CD14-positive monocyte (primary cell): ENCODE data around the gene MYOCOS. TPM values are rescaled to one million over a fixed set of nuclear protein-coding genes. Genes with fewer than 3 reads are reported as not detected.

Source experiments
- DNase-seq, 3 donors: peaks; one replicate each; pipeline ENCODE4 v3.0.0-alpha.2; 2011 to 2022
- H2AFZ ChIP-seq: 2 replicates; pipeline ENCODE4 v1.6.0; 2012; ENCODE audit warnings: mild to moderate bottlenecking, low read depth, low read length, inconsistent platforms; ENCODE audit not compliant: insufficient read depth, poor library complexity, severe bottlenecking
- H3K27ac ChIP-seq, 2 donors: 1 replicate in 1 of 2; 2 replicates in 1 of 2; pipeline ENCODE4 v1.5.1; 2012 to 2013; ENCODE audit warnings: low read length in 2 of 2, control low read depth in 1 of 2, inconsistent platforms in 1 of 2, low read depth in 1 of 2, mild to moderate bottlenecking in 1 of 2
- H3K27me3 ChIP-seq, 2 donors: one replicate each; pipeline versions ENCODE4 v1.6.0 to v1.6.1; 2011 to 2013; ENCODE audit warnings: low read length in 2 of 2; ENCODE audit not compliant: control insufficient read depth in 2 of 2, insufficient read depth in 2 of 2
- H3K36me3 ChIP-seq, 2 donors: replicated peaks in 1 of 2; 1 replicate in 1 of 2; 2 replicates in 1 of 2; pipeline versions ENCODE4 v1.5.1 to v1.6.1; 2012 to 2013; ENCODE audit warnings: low read length in 2 of 2, control low read depth in 1 of 2, inconsistent platforms in 1 of 2, mild to moderate bottlenecking in 1 of 2; ENCODE audit not compliant: insufficient read depth in 2 of 2, control insufficient read depth in 1 of 2
- H3K4me1 ChIP-seq, 2 donors: 1 replicate in 1 of 2; 2 replicates in 1 of 2; pipeline versions ENCODE4 v1.5.1 to v1.6.1; 2012 to 2013; ENCODE audit warnings: low read length in 2 of 2, control low read depth in 1 of 2, inconsistent platforms in 1 of 2, mild to moderate bottlenecking in 1 of 2, moderate library complexity in 1 of 2; ENCODE audit not compliant: insufficient read depth in 2 of 2, control insufficient read depth in 1 of 2
- H3K4me2 ChIP-seq: replicated peaks from 2 replicates; pipeline ENCODE3; 2012; ENCODE audit warnings: low read length, moderate library complexity, mild to moderate bottlenecking; ENCODE audit not compliant: poor library complexity, severe bottlenecking; ENCODE audit errors: extremely low read depth
- H3K4me3 ChIP-seq, 3 experiments: fragments of 200-600 bp in 1 of 3; sonication (generic) in 1 of 3; replicated peaks in 1 of 3; 1 replicate in 2 of 3; 2 replicates in 1 of 3; pipeline ENCODE4 v1.5.1; 2011 to 2013; ENCODE audit warnings: low read length in 3 of 3, mild to moderate bottlenecking in 3 of 3, control low read depth in 2 of 3, low read depth in 2 of 3, inconsistent platforms in 1 of 3, moderate library complexity in 1 of 3
- H3K79me2 ChIP-seq: 2 replicates; pipeline ENCODE4 v1.6.0; 2012; ENCODE audit warnings: mild to moderate bottlenecking, control low read depth, inconsistent platforms, low read length, moderate library complexity; ENCODE audit not compliant: insufficient read depth
- H3K9ac ChIP-seq: 2 replicates; pipeline ENCODE4 v1.6.0; 2017; ENCODE audit warnings: low read length, mild to moderate bottlenecking; ENCODE audit not compliant: insufficient read depth, poor library complexity, severe bottlenecking
- H3K9me3 ChIP-seq, 2 donors: replicated peaks in 1 of 2; 1 replicate in 1 of 2; 2 replicates in 1 of 2; pipeline versions ENCODE4 v1.5.1 to v1.6.1; 2012 to 2013; ENCODE audit warnings: low read length in 2 of 2, control low read depth in 1 of 2; ENCODE audit not compliant: control insufficient read depth in 1 of 2, insufficient read depth in 1 of 2
- H4K20me1 ChIP-seq: 2 replicates; pipeline ENCODE4 v1.6.0; 2012; ENCODE audit warnings: mild to moderate bottlenecking, low read length, control low read depth, moderate library complexity; ENCODE audit not compliant: insufficient read depth
- H3K27ac Mint-ChIP-seq, 7 donors: one replicate each; pipeline ENCODE4 v1.8.0; 2020; ENCODE audit warnings: mild to moderate bottlenecking in 7 of 7, mixed read lengths in 7 of 7, moderate library complexity in 6 of 7, inconsistent platforms in 2 of 7
- H3K27me3 Mint-ChIP-seq, 3 donors: one replicate each; pipeline ENCODE4 v1.8.0; 2021 to 2022; ENCODE audit warnings: low read depth in 3 of 3, mild to moderate bottlenecking in 3 of 3, mixed read lengths in 3 of 3, moderate library complexity in 3 of 3, inconsistent platforms in 1 of 3
- H3K36me3 Mint-ChIP-seq, 2 donors: one replicate each; pipeline ENCODE4 v1.8.0; 2020; ENCODE audit warnings: mixed read lengths in 2 of 2, inconsistent platforms in 1 of 2, mild to moderate bottlenecking in 1 of 2
- H3K4me1 Mint-ChIP-seq: one replicate; pipeline ENCODE4 v1.8.0; 2020; ENCODE audit warnings: mild to moderate bottlenecking, mixed read lengths
- H3K4me3 Mint-ChIP-seq, 2 donors: one replicate each; pipeline ENCODE4 v1.8.0; 2020; ENCODE audit warnings: mild to moderate bottlenecking in 2 of 2, mixed read lengths in 2 of 2, moderate library complexity in 1 of 2
- H3K9me3 Mint-ChIP-seq, 7 donors: one replicate each; pipeline ENCODE4 v1.8.0; 2020 to 2022; ENCODE audit warnings: mixed read lengths in 7 of 7, mild to moderate bottlenecking in 6 of 7, moderate library complexity in 6 of 7, inconsistent platforms in 2 of 7
- WGBS: methylation state at CpG from one replicate; pipeline ENCODE4 v1.1.5; 2013; ENCODE audit warnings: missing lambda C conversion rate; ENCODE audit not compliant: insufficient coverage; 5-methylcytosine and 5-hydroxymethylcytosine counted together
- intact Hi-C, 2 donors: fragments of 100-400 bp; cut with micrococcal nuclease; formaldehyde crosslinking; loops; one replicate each; pipeline versions ENCODE4 v1.15.0 to v1.15.1; 2023
- polyA plus RNA-seq, 3 donors: library from polyadenylated mRNA; depleted of rRNA in 1 of 3; unstranded in 2 of 3; stranded (reverse) in 1 of 3; fragments of 300-500 nt in 2 of 3; fragments of >200 nt in 1 of 3; fragmentation: Illumina TruSeq in 2 of 3; gene quantifications; 1 replicate in 2 of 3; 2 replicates in 1 of 3; pipeline ENCODE4 v1.2.3, GENCODE V29; 2012 to 2021
- TF ChIP-seq, protein P1 (sequence below): fragments of 200-600 bp; IDR thresholded peaks from one replicate; pipeline ENCODE4 v1.8.0; 2022; ENCODE audit warnings: antibody characterized with exemption, mild to moderate bottlenecking

Gene MYOCOS
- polyA plus RNA-seq, 3 donors: not detected

DNA sequence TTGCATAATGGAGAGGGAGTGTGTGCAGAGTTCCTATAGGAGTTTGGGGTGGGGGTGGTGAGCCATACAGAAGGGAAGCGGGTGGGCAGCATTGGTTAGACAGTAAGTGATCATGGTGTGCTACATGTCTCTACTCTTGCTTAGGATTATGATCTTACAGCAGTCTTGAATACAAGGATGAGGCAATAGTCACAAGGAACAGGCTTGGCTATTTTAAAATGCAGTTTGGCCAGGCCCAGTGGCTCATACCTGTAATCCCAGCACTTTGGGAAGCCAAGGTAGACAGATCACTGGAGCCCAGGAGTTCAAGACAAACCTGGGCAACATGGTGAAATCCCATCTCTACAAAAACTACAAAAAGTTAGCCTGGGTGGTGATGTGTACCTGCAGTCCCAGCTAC is 18.2 kb downstream of the MYOCOS start:
- Histone ChIP-seq H3K9ac (no peak overlapping the region), H3K4me1 (peaks cover 0 to 3% of the 10 kb centered on the region in 2 donors), H4K20me1 (no peaks in the 10 kb centered on the region), H2AFZ (no peak overlapping the region), H3K27ac (no peak overlapping the region), H3K9me3 (no peaks in the 10 kb centered on the region), H3K27me3 (no peaks in the 10 kb centered on the region), H3K36me3 (no peaks in the 10 kb centered on the region), H3K79me2 (no peaks in the 10 kb centered on the region), H3K4me2 (no peak overlapping the region), H3K4me3 (no peak overlapping the region)
- Mint-ChIP-seq H3K4me1 (peaks cover 7% of the 10 kb centered on the region), H3K36me3 (no peaks in the 10 kb centered on the region), H3K9me3 (no peaks in the 10 kb centered on the region), H3K27me3 (peaks cover 0 to 6% (median 0%) of the 10 kb centered on the region in 3 donors), H3K27ac (no peak overlapping the region), H3K4me3 (no peak overlapping the region)
- no peak for DNase-seq
- no CpG with 5 or more reads among the region's 1 CpG for WGBS
- TF ChIP-seq, protein P1, sequence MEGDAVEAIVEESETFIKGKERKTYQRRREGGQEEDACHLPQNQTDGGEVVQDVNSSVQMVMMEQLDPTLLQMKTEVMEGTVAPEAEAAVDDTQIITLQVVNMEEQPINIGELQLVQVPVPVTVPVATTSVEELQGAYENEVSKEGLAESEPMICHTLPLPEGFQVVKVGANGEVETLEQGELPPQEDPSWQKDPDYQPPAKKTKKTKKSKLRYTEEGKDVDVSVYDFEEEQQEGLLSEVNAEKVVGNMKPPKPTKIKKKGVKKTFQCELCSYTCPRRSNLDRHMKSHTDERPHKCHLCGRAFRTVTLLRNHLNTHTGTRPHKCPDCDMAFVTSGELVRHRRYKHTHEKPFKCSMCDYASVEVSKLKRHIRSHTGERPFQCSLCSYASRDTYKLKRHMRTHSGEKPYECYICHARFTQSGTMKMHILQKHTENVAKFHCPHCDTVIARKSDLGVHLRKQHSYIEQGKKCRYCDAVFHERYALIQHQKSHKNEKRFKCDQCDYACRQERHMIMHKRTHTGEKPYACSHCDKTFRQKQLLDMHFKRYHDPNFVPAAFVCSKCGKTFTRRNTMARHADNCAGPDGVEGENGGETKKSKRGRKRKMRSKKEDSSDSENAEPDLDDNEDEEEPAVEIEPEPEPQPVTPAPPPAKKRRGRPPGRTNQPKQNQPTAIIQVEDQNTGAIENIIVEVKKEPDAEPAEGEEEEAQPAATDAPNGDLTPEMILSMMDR: no peak
- intact Hi-C loops: no loop called here

DNA sequence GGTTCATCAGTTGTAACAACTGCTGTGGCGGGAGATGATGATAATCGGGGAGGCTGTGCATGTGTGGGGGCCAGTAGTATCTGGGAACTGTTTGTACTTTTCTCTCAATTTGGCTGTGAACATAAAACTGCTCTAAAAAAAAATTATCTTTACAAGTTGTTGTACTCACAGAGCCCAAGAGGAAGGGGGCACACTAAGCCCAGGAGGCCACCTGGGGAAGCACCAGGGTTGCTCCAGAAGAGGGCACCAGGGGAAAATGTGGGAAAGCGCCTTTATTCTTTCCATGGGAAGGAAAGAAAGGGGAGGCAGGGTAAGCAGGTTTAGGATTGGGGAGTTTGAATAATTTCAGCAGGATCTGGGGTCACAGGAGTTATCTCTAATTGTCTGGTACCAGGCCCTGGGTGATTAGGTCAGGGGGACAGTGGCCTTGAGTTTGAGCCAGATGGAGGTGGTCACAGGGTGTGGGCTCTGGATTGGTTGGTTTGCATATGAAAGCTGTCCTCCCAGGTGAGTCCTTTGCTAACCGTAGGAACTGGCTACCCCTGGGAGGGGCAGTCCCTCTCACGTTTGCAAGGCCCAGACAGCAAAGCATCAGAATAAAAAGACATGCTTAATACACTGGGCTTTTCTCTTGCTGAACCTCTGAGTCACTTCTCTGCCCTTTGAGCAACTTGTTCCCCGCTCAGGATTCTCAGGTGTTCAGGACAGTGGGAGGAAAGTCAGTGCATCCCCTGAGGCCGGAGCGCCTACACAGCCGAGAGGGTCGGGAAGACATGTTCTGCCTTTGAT is 19.2 kb downstream of the MYOCOS start:
- H3K36me3 ChIP-seq: no peaks in the 10 kb centered on the region
- no peak overlapping the region for H3K27ac ChIP-seq
- Mint-ChIP-seq H3K4me1 (peaks cover 8% of the 10 kb centered on the region), H3K27me3 (peaks cover 0 to 6% (median 0%) of the 10 kb centered on the region in 3 donors), H3K36me3 (no peaks in the 10 kb centered on the region), H3K27ac (no peak overlapping the region), H3K4me3 (no peak overlapping the region), H3K9me3 (no peaks in the 10 kb centered on the region)
- no peak overlapping the region for H3K4me3 ChIP-seq
- H4K20me1 ChIP-seq: no peaks in the 10 kb centered on the region
- no peak overlapping the region for H3K4me2 ChIP-seq
- no peaks in the 10 kb centered on the region for H3K79me2 ChIP-seq
- no peak overlapping the region for H3K9ac ChIP-seq
- no peak overlapping the region for H2AFZ ChIP-seq
- peaks cover 0 to 3% of the 10 kb centered on the region in 2 donors for H3K4me1 ChIP-seq
- DNase-seq: no peak
- TF ChIP-seq, protein P1: no peak
- 71% methylated on average over 5 of the region's 10 CpGs for WGBS
- intact Hi-C loops: no loop called here
- no peaks in the 10 kb centered on the region for H3K27me3 ChIP-seq
- H3K9me3 ChIP-seq: no peaks in the 10 kb centered on the region
